GM23338 (cell line): ENCODE data around the gene NALF2. TPM values are rescaled to one million over a fixed set of nuclear protein-coding genes. Genes with fewer than 3 reads are reported as not detected.

Experiments
- ATAC-seq: fragments of 200-7000 bp; cut with Tn5 transposase; 3 replicates; pipeline ENCODE4 v1.9.1; 2020
- DNase-seq: peaks from one replicate; pipeline ENCODE4 v3.0.0-alpha.2; 2015; ENCODE audit warnings: low spot score
- H2AFZ ChIP-seq: fragments of 200-600 bp; sonication (generic); 2 replicates; pipeline ENCODE4 v1.8.0; 2016; ENCODE audit warnings: antibody characterized with exemption, mild to moderate bottlenecking, moderate library complexity
- H3F3A ChIP-seq: fragments of 200-600 bp; sonication (generic); replicated peaks from 2 replicates; pipeline ENCODE4 v1.8.0; 2017; ENCODE audit warnings: antibody characterized with exemption, mixed run types, low read depth
- H3K27ac ChIP-seq: fragments of 200-600 bp; sonication (generic); 2 replicates; pipeline ENCODE4 v1.6.1; 2016; ENCODE audit warnings: low read depth
- H3K27me3 ChIP-seq: fragments of 200-600 bp; sonication (generic); 2 replicates; pipeline ENCODE4 v1.8.0; 2016; ENCODE audit warnings: mild to moderate bottlenecking, mixed run types, moderate library complexity; ENCODE audit not compliant: insufficient read depth
- H3K36me3 ChIP-seq: fragments of 200-600 bp; sonication (generic); 2 replicates; pipeline ENCODE4 v1.8.0; 2016; ENCODE audit warnings: mild to moderate bottlenecking; ENCODE audit not compliant: insufficient read depth
- H3K4me1 ChIP-seq: fragments of 200-600 bp; sonication (generic); 2 replicates; pipeline ENCODE4 v1.8.0; 2016; ENCODE audit warnings: mild to moderate bottlenecking, moderate library complexity; ENCODE audit not compliant: insufficient read depth
- H3K4me2 ChIP-seq: fragments of 200-600 bp; sonication (generic); 2 replicates; pipeline ENCODE4 v1.7.1; 2017; ENCODE audit warnings: mixed run types
- H3K4me3 ChIP-seq: fragments of 200-600 bp; sonication (generic); 2 replicates; pipeline ENCODE4 v1.6.1; 2016; ENCODE audit warnings: mixed run types
- H3K79me2 ChIP-seq: fragments of 200-600 bp; sonication (generic); replicated peaks from 2 replicates; pipeline ENCODE4 v1.8.0; 2017; ENCODE audit warnings: mild to moderate bottlenecking; ENCODE audit not compliant: insufficient read depth
- H3K9me2 ChIP-seq: fragments of 200-600 bp; sonication (generic); 2 replicates; pipeline ENCODE4 v1.8.0; 2017; ENCODE audit not compliant: insufficient read depth
- H4K20me1 ChIP-seq: fragments of 200-600 bp; sonication (generic); replicated peaks from 2 replicates; pipeline ENCODE4 v1.8.0; 2017; ENCODE audit warnings: mild to moderate bottlenecking; ENCODE audit not compliant: insufficient read depth
- H3K27ac Mint-ChIP-seq: 2 replicates; pipeline ENCODE4 v1.8.0; 2020; ENCODE audit warnings: inconsistent platforms, mild to moderate bottlenecking, moderate library complexity, mixed read lengths
- H3K27me3 Mint-ChIP-seq: 3 replicates; pipeline ENCODE4 v1.8.0; 2022; ENCODE audit warnings: low read depth, mild to moderate bottlenecking, moderate library complexity, mixed read lengths, inconsistent platforms; ENCODE audit not compliant: insufficient read depth, poor library complexity
- H3K36me3 Mint-ChIP-seq: 3 replicates; pipeline ENCODE4 v1.8.0; 2021; ENCODE audit warnings: low read depth, mild to moderate bottlenecking, inconsistent platforms, moderate library complexity, mixed read lengths
- H3K4me1 Mint-ChIP-seq: 3 replicates; pipeline ENCODE4 v1.8.0; 2020; ENCODE audit warnings: mild to moderate bottlenecking, inconsistent platforms, mixed read lengths
- H3K4me3 Mint-ChIP-seq: 3 replicates; pipeline ENCODE4 v1.8.0; 2021; ENCODE audit warnings: moderate library complexity, mild to moderate bottlenecking, inconsistent platforms, mixed read lengths
- H3K9me3 Mint-ChIP-seq: 3 replicates; pipeline ENCODE4 v1.8.0; 2020; ENCODE audit warnings: moderate library complexity, mild to moderate bottlenecking, inconsistent platforms, mixed read lengths
- CREB1 ChIP-seq: fragments of 250-450 bp; sonication (Bioruptor Pico); IDR thresholded peaks from 2 replicates; pipeline ENCODE4 v1.5.0; 2020; ENCODE audit warnings: low read depth, mild to moderate bottlenecking, moderate library complexity
- CTCF ChIP-seq, 2 experiments: fragments of 200-600 bp in 1 of 2; sonication (generic) in 1 of 2; conservative IDR thresholded peaks; 2 replicates each; pipeline versions ENCODE4 v1.5.1 to v1.6.1; 2016 to 2017; ENCODE audit warnings: antibody characterized with exemption in 2 of 2, low read depth in 2 of 2, mild to moderate bottlenecking in 2 of 2, moderate library complexity in 1 of 2
- ETS1 ChIP-seq: IDR thresholded peaks from 2 replicates; pipeline ENCODE4 v1.6.1; 2016; ENCODE audit warnings: antibody characterized with exemption
- EZH2 ChIP-seq: fragments of 200-600 bp; sonication (generic); IDR thresholded peaks from one replicate; pipeline ENCODE4 v1.8.0; 2017; ENCODE audit warnings: antibody characterized with exemption, mild to moderate bottlenecking, low read depth; ENCODE audit not compliant: unreplicated experiment
- EZH2phosphoT487 ChIP-seq: fragments of 200-600 bp; sonication (generic); IDR thresholded peaks from one replicate; pipeline ENCODE4 v1.8.1; 2018; ENCODE audit warnings: antibody characterized with exemption; ENCODE audit not compliant: unreplicated experiment
- JUNB ChIP-seq: IDR thresholded peaks from one replicate; pipeline ENCODE4 v1.6.1; 2016; ENCODE audit warnings: antibody characterized with exemption; ENCODE audit not compliant: unreplicated experiment
- NANOG ChIP-seq: IDR thresholded peaks from 2 replicates; pipeline ENCODE4 v1.6.1; 2016; ENCODE audit warnings: antibody characterized with exemption, borderline replicate concordance
- POLR2AphosphoS5 ChIP-seq: IDR thresholded peaks from 2 replicates; pipeline ENCODE4 v1.6.1; 2016; ENCODE audit warnings: antibody characterized with exemption, low read depth
- REST ChIP-seq: IDR thresholded peaks from one replicate; pipeline ENCODE4 v1.6.1; 2018; ENCODE audit warnings: antibody characterized with exemption; ENCODE audit not compliant: unreplicated experiment
- STAT1 ChIP-seq: IDR thresholded peaks from one replicate; pipeline ENCODE4 v1.6.1; 2016; ENCODE audit warnings: antibody characterized with exemption; ENCODE audit not compliant: unreplicated experiment
- ZNF114 ChIP-seq: fragments of 250-450 bp; sonication (Bioruptor Pico); IDR thresholded peaks from 2 replicates; pipeline ENCODE4 v1.5.0; 2020; ENCODE audit warnings: mild to moderate bottlenecking, moderate library complexity
- ZNF462 ChIP-seq: fragments of 250-450 bp; sonication (Bioruptor Pico); IDR thresholded peaks from 2 replicates; pipeline ENCODE4 v1.5.0; 2020; ENCODE audit warnings: mild to moderate bottlenecking, moderate library complexity
- polyA plus RNA-seq: library from polyadenylated mRNA; unstranded; fragments of >200 nt; fragmentation: Nextera tagmentation; extraction: Ambion mirVana; gene quantifications from 2 replicates; pipeline ENCODE4 v1.2.1, GENCODE V29; 2016
- total RNA-seq: library from RNA; depleted of rRNA; stranded (reverse); fragments of >200 nt; shearing (Covaris generic); gene quantifications from 2 replicates; pipeline ENCODE4 v1.2.3, GENCODE V29; 2014

NALF2 gene
- total and polyA plus RNA-seq, 2 experiments from 2014 or later = 4.4 to 10.5 TPM

GRCh38 chrX:69546978-69547377 lies 42.9 kb downstream of the NALF2 start (continued):
- TF ChIP-seq ETS1 (no peak), ZNF114 (CRISPR knock-in tag) (no peak), NANOG (no peak), CTCF (conservative IDR thresholded peaks at IDR 0.05; ENCODE audit: low read depth in 2 of 2) (no peak), EZH2phosphoT487 (no peak), CREB1 (no peak), STAT1 (no peak), POLR2AphosphoS5 (no peak), EZH2 (no peak)

- Histone ChIP-seq H3F3A (no peaks in the 10 kb centered on the region), H3K4me2 (no peak overlapping the region), H3K4me1 (no peaks in the 10 kb centered on the region; the same call in 1 of the 2 replicates), H2AFZ (no peak overlapping the region), H4K20me1 (no peaks in the 10 kb centered on the region), H3K4me3 (no peak overlapping the region), H3K9me2 (no peaks in the 10 kb centered on the region), H3K79me2 (no peaks in the 10 kb centered on the region), H3K27me3 (no peaks in the 10 kb centered on the region), H3K27ac (no peak overlapping the region), H3K36me3 (no peaks in the 10 kb centered on the region)
- H3K36me3 Mint-ChIP-seq = peaks cover 5% of the 10 kb centered on the region; the same call in 2 of the 3 replicates
- peaks cover 13% of the 10 kb centered on the region for H3K4me1 Mint-ChIP-seq
- H3K9me3 Mint-ChIP-seq = peaks cover 8% of the 10 kb centered on the region
- no peak for ATAC-seq
- H3K27me3 Mint-ChIP-seq = peaks cover 2% of the 10 kb centered on the region
- H3K4me3 Mint-ChIP-seq = no peak overlapping the region
- H3K27ac Mint-ChIP-seq = no peak overlapping the region
- no peak for DNase-seq
- TF ChIP-seq JUNB (no peak), REST (no peak), STAT1 (no peak), ZNF462 (CRISPR knock-in tag) (no peak)
These were observed 47.4 kb downstream of the NALF2 start for GRCh38 chrX:69551421-69552009.
